ENCODE measurements around the gene PRKCB.

DNA sequence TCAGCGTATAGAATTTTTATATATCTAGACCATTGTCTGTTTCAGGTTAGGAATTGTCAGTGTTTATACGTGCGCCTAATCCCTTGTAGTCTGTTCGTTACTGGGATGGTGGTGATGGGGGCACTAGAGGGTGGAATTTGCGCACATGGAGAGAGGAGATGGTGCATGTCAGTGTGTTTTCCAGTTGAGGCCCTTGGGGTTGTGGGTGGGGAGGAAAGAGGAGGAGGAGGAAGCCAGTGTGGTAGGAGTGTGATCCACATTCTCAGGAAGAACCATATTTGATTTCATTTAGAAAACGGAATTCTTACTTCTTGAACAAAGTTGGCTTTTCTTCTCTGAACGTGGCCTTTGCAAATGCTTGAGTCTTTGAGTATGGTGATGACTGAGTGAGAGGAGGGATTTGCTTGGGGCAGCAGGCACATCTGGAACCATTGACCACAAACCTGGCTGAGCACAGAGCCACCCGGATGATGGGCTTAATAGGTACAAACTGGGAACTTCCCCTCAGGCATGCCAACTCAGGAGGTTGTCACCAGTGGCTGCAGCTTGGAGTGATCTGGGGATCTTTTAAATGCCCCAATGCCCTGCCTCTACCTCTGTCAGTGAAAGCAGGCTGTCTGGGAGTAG lies 98.9 kb downstream of the PRKCB start:
- no peak for TF ChIP-seq POLR2AphosphoS5 (IDR thresholded peaks at IDR 0.05; ENCODE audit: low read depth, low read length)
- TF ChIP-seq TAF1 (IDR thresholded peaks at IDR 0.05; ENCODE audit: borderline replicate concordance, low read depth, low read length), result no peak
